Cardiac fibroblast (primary cell): ENCODE data around the gene KCNJ1.

Source experiments
- DNase-seq, 2 donors: peaks; one replicate each; pipeline versions ENCODE4 v3.0.0 to v3.0.0-alpha.2; 2010; ENCODE audit warnings: low read depth in 2 of 2
- H3K4me3 ChIP-seq, 2 donors: replicated peaks in 1 of 2; 1 replicate in 1 of 2; 2 replicates in 1 of 2; pipeline ENCODE4 v1.5.1; 2011; ENCODE audit warnings: low read depth in 2 of 2, low read length in 2 of 2, mild to moderate bottlenecking in 2 of 2, moderate library complexity in 1 of 2
- TF ChIP-seq, protein P1 (sequence below): IDR thresholded peaks from one replicate; pipeline ENCODE4 v1.5.1; 2011; ENCODE audit warnings: low read depth, mild to moderate bottlenecking, low read length, inconsistent platforms

KCNJ1 gene

DNA sequence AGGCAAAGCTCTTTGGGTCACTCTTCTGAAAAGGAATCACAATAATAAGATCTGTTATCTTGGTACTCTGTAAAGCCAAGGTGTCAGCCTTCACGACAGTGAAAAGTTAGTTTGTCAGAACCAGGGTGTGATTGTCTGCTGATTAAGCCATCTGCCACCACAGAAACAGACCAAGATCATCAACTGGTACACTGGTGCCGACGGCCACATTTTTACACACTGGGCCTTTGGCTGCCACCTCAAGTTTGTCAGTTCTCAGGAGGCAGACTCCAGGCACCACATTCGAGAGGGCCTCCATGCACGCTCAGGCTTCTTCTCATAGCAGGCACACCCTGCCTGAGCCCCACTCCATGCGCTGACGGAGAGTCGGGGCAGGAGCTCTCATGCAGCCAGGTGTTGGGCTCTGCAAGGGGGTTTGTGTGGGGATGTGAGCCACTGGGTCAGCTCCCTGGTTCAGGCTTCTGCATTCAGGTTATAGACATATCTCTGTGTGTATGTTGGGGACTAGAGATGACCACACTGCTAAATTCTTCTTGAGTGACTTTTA is 66.2 kb downstream of the KCNJ1 start:
- TF ChIP-seq, protein P1, sequence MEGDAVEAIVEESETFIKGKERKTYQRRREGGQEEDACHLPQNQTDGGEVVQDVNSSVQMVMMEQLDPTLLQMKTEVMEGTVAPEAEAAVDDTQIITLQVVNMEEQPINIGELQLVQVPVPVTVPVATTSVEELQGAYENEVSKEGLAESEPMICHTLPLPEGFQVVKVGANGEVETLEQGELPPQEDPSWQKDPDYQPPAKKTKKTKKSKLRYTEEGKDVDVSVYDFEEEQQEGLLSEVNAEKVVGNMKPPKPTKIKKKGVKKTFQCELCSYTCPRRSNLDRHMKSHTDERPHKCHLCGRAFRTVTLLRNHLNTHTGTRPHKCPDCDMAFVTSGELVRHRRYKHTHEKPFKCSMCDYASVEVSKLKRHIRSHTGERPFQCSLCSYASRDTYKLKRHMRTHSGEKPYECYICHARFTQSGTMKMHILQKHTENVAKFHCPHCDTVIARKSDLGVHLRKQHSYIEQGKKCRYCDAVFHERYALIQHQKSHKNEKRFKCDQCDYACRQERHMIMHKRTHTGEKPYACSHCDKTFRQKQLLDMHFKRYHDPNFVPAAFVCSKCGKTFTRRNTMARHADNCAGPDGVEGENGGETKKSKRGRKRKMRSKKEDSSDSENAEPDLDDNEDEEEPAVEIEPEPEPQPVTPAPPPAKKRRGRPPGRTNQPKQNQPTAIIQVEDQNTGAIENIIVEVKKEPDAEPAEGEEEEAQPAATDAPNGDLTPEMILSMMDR: no peak
- H3K4me3 ChIP-seq: no peak overlapping the region
- no peak for DNase-seq

DNA sequence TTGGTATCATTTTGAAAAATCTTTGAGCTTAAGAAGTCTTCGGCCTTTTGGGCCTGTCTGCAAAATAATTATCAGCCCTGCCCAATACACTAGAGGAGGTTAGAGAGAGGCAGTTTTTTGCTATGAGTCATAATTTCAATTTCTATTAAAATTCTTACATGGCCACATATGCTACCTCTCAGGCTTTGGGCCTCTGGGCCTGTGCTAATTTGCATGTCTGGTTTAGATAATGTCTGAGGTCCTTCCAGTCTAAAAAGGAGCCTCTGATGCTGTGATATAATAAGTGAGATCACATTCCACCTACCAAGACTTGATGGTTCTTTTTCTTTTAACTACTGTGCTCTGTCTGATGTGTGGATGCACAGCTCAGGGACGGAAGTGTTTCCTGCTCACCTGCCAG is 70.8 kb downstream of the KCNJ1 start:
- H3K4me3 ChIP-seq: no peak overlapping the region
- TF ChIP-seq, protein P1: no peak
- peak; percentile 40 to 59 for DNase-seq

DNA sequence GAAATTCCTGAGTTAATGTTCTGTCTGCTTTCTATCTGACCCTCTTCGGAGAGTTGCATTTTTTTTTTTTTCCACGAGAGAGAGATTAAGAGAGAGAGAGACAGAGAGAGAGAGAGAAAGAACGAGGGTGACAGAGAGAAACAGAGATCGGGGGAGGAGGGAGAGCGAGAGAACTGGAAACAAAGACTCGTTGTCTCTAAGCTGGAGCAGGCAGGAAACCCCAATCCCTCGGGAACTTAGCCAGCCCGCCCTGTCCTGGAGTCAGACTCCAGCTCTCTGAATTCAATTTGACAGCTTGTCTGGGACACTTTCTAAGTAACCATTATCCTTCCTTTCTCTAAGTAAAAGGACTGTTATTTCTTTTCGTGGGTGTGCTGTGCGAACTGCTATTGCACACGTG is 76.9 kb downstream of the KCNJ1 start:
- peak; percentile 63 to 90 for DNase-seq
- H3K4me3 ChIP-seq: no peak overlapping the region
- TF ChIP-seq, protein P1: no peak

DNA sequence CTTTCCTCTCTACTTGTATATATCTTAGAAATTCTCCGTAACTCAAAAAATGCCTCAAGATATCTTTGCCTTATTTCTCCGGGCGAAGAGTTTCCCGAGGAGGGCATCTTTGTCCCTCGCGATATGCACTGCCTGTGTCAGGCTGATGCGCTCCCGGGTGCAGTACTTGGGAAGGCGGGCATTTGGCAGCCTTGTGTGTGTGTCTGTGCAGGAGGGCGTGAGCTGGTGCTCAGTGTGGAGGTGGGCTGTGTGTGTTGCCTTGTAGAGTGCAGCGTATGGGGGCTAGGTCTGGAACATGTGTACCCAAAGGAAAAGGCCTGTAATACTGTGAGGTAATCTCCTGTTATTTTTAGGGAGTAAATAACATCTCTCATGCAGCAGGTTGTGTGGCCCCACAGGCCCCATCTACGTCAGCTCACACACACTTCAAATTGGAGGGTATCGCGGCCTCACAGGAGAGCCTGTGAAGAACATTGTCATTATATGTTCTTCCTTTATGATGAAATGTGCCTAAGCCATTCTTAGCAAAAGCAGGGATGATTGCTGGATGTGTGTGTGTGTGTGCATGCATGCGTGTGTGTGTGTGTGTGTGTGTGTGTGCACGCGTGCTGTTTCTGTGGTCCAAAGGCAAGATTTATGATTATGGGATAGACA is 77.5 kb downstream of the KCNJ1 start:
- no peak overlapping the region for H3K4me3 ChIP-seq

More for the DNA sequence above, 77.5 kb downstream of the KCNJ1 start:
- TF ChIP-seq, protein P1: no peak
- DNase-seq: peak; percentile 27 to 38
